Measurements from ENCODE around the gene KLHL13.

KLHL13 gene, protein sequence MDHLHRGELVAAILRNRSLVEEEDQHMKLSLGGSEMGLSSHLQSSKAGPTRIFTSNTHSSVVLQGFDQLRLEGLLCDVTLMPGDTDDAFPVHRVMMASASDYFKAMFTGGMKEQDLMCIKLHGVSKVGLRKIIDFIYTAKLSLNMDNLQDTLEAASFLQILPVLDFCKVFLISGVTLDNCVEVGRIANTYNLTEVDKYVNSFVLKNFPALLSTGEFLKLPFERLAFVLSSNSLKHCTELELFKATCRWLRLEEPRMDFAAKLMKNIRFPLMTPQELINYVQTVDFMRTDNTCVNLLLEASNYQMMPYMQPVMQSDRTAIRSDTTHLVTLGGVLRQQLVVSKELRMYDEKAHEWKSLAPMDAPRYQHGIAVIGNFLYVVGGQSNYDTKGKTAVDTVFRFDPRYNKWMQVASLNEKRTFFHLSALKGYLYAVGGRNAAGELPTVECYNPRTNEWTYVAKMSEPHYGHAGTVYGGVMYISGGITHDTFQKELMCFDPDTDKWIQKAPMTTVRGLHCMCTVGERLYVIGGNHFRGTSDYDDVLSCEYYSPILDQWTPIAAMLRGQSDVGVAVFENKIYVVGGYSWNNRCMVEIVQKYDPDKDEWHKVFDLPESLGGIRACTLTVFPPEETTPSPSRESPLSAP

DNA sequence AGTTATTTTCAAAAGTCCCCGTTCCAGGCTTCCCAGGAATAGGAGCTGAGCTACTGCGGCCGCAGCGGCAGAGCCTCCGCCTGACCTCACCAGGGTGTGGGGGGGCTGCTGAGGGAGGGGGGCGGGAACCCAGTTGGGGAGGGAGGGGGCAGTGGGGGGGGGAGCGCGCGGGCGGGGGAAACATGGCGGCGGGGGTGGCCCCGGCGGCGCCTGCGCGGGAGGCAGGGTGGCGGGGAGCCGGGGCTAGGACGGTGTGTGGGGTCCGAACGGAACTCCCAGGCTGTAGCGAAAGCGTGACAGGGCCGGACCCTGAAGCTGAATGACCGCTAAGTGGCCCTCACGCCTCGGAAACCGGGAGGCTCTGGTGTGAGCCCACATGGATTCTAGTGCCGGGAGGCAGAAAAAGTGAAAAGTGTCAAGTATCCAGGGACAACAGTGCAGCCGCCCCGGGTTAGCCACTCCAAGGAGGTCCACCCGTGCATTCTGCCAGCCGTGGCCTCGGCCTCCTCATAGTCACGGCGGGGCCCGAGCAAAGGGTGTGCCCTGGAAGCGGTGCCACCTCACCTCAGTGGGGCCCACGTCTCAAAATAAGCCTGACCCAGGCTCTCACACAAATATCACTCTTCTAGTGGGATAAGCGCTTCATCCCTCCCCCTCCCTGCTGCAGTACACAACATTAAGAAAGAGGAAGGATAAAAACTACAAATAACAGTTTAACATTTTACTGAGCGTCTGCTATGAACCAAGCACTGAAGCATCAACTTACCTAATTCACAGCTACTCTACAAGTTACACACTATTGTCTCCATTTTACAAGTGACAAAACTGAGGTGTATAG, at the start of gene KLHL13:
Gene KLHL13, minus strand, starts transcription at position 98 of the 838 bp plus-strand sequence. CDS start 88,337 bp downstream, outside the sequence.
- Histone ChIP-seq H3K4me1 (ENCODE audit: control insufficient read depth, low read length) (no peaks in the 10 kb centered on the region; the same call in 1 of the 2 replicates), H3K9me2 (replicated peaks; ENCODE audit: control insufficient read depth, low read length) (no peaks in the 10 kb centered on the region), H3K27me3 (ENCODE audit: control insufficient read depth, low read length) (peaks cover 10% of the 10 kb centered on the region), H3F3A (ENCODE audit: control insufficient read depth, insufficient read depth) (no peaks in the 10 kb centered on the region), H3K36me3 (ENCODE audit: control insufficient read depth, low read length) (no peaks in the 10 kb centered on the region), H3K27ac (ENCODE audit: low read depth, low read length) (no peak within 1 kb of the TSS), H3K9me3 (ENCODE audit: control insufficient read depth, insufficient read depth, low read length) (no peaks in the 10 kb centered on the region), H3K79me2 (ENCODE audit: control insufficient read depth, low read length) (no peaks in the 10 kb centered on the region), H4K20me1 (ENCODE audit: control insufficient read depth, insufficient read depth, low read depth, low read length) (no peaks in the 10 kb centered on the region), H3K4me3 (ENCODE audit: low read length) (peak within 1 kb of the TSS; percentile 69), H3K4me2 (ENCODE audit: low read length) (peak within 1 kb of the TSS; percentile 63)
- TF ChIP-seq EZH2phosphoT487 (IDR thresholded peaks at IDR 0.05; ENCODE audit: borderline replicate concordance, low read length), result no peak
- TF ChIP-seq, protein P1, sequence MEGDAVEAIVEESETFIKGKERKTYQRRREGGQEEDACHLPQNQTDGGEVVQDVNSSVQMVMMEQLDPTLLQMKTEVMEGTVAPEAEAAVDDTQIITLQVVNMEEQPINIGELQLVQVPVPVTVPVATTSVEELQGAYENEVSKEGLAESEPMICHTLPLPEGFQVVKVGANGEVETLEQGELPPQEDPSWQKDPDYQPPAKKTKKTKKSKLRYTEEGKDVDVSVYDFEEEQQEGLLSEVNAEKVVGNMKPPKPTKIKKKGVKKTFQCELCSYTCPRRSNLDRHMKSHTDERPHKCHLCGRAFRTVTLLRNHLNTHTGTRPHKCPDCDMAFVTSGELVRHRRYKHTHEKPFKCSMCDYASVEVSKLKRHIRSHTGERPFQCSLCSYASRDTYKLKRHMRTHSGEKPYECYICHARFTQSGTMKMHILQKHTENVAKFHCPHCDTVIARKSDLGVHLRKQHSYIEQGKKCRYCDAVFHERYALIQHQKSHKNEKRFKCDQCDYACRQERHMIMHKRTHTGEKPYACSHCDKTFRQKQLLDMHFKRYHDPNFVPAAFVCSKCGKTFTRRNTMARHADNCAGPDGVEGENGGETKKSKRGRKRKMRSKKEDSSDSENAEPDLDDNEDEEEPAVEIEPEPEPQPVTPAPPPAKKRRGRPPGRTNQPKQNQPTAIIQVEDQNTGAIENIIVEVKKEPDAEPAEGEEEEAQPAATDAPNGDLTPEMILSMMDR (IDR thresholded peaks at IDR 0.05; ENCODE audit: low read depth, low read length, poor library complexity, severe bottlenecking), result no peak

DNA sequence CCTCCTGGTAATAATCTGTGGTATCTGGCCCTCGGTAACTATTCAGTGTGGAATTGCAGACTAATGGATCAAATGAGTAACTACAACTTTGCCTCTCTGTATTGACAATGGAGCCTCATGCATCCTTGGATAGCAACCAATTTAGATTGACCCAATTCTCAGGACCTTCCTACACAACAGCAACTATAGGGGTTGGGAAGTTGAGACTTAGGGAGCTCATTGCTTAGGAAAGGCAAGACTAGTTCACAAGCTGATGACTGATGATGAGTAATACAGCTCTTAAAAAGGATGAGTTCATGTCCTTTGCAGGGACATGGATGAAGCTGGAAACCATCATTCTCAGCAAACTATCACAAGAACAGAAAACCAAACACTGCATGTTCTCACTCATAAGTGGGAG, 47.5 kb upstream of the KLHL13 start:
- Histone ChIP-seq H3F3A (ENCODE audit: control insufficient read depth, insufficient read depth) (no peaks in the 10 kb centered on the region), H3K4me3 (ENCODE audit: low read length) (no peak overlapping the region), H3K4me2 (ENCODE audit: low read length) (no peak overlapping the region), H3K4me1 (ENCODE audit: control insufficient read depth, low read length) (no peaks in the 10 kb centered on the region), H3K27me3 (ENCODE audit: control insufficient read depth, low read length) (no peaks in the 10 kb centered on the region), H3K9me2 (replicated peaks; ENCODE audit: control insufficient read depth, low read length) (no peaks in the 10 kb centered on the region), H3K9me3 (ENCODE audit: control insufficient read depth, insufficient read depth, low read length) (no peaks in the 10 kb centered on the region), H3K27ac (ENCODE audit: low read depth, low read length) (no peak overlapping the region), H4K20me1 (ENCODE audit: control insufficient read depth, insufficient read depth, low read depth, low read length) (no peaks in the 10 kb centered on the region), H3K79me2 (ENCODE audit: control insufficient read depth, low read length) (no peaks in the 10 kb centered on the region), H3K36me3 (ENCODE audit: control insufficient read depth, low read length) (no peaks in the 10 kb centered on the region)
- TF ChIP-seq, protein P1 (IDR thresholded peaks at IDR 0.05; ENCODE audit: low read depth, low read length, poor library complexity, severe bottlenecking), result no peak
- no peak for TF ChIP-seq EZH2phosphoT487 (IDR thresholded peaks at IDR 0.05; ENCODE audit: borderline replicate concordance, low read length)

DNA sequence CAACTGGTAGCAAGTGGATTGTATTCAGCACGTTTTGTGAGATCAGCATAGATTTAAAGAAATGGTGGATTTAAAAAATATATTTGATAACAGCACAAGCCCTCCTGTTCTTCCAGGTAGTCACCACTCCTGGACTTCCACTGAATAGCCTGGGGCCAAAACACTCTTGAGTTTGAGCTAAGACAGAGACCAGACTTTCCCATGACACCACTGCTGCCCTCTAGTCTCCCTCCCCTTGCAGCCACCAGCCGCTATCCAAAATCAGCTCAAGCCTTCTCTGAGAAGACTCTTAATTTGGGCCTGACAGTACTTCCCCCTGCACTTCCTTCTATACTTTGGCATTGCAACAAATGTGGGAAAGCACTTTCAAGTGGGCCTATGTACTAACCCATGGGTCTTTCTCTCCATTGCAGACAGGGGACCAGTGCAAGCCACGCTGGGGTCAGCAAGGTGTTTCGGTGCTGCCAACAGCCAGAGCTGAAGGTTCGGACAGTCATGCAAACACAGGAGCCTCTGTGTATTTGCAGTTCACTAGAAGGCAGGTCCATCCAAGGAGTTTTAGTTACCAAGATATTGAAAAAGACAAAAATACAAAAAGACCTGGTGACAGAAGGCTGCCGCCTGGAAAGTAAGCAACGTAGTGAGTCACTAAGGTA, 40.5 kb upstream of the KLHL13 start:
- no peaks in the 10 kb centered on the region for H3K27me3 ChIP-seq (ENCODE audit: control insufficient read depth, low read length)
- H3K9me3 ChIP-seq (ENCODE audit: control insufficient read depth, insufficient read depth, low read length), result no peaks in the 10 kb centered on the region
- no peak overlapping the region for H3K4me3 ChIP-seq (ENCODE audit: low read length)
- no peaks in the 10 kb centered on the region for H3K4me1 ChIP-seq (ENCODE audit: control insufficient read depth, low read length)
- no peak overlapping the region for H3K4me2 ChIP-seq (ENCODE audit: low read length)
- no peaks in the 10 kb centered on the region for H3K79me2 ChIP-seq (ENCODE audit: control insufficient read depth, low read length)
- no peaks in the 10 kb centered on the region for H3F3A ChIP-seq (ENCODE audit: control insufficient read depth, insufficient read depth)
- H3K36me3 ChIP-seq (ENCODE audit: control insufficient read depth, low read length), result no peaks in the 10 kb centered on the region
- H3K9me2 ChIP-seq (replicated peaks; ENCODE audit: control insufficient read depth, low read length), result no peaks in the 10 kb centered on the region
- H4K20me1 ChIP-seq (ENCODE audit: control insufficient read depth, insufficient read depth, low read depth, low read length), result no peaks in the 10 kb centered on the region
- H3K27ac ChIP-seq (ENCODE audit: low read depth, low read length), result no peak overlapping the region
- TF ChIP-seq, protein P1 (IDR thresholded peaks at IDR 0.05; ENCODE audit: low read depth, low read length, poor library complexity, severe bottlenecking), result no peak
- no peak for TF ChIP-seq EZH2phosphoT487 (IDR thresholded peaks at IDR 0.05; ENCODE audit: borderline replicate concordance, low read length)

Measured in DOHH2 (cell line).